ENCODE results near the gene AMPD1.
A peak's percentile ranks its signal among the peaks of the same experiment; 100 is the strongest.

The AMPD1 gene

DNA sequence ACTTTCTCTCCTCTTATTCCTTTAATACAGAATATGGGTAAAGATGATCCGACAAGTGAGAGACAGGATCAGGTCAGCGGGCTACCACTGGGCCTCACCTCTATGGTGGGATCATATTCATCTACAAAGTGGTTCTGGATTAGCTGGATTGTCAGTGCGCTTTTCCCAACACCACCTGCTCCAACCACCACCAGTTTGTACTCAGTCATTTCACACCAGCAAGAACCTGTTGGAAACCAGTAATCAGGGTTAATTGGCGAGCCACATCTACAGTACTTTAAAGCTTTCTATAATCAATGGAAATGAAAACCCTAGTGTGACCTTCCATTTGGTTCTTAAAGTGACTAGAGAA, 20.6 kb upstream of the AMPD1 start:
- peak overlapping the region; percentile 76 for H3K27ac ChIP-seq
- TF ChIP-seq, protein P1, sequence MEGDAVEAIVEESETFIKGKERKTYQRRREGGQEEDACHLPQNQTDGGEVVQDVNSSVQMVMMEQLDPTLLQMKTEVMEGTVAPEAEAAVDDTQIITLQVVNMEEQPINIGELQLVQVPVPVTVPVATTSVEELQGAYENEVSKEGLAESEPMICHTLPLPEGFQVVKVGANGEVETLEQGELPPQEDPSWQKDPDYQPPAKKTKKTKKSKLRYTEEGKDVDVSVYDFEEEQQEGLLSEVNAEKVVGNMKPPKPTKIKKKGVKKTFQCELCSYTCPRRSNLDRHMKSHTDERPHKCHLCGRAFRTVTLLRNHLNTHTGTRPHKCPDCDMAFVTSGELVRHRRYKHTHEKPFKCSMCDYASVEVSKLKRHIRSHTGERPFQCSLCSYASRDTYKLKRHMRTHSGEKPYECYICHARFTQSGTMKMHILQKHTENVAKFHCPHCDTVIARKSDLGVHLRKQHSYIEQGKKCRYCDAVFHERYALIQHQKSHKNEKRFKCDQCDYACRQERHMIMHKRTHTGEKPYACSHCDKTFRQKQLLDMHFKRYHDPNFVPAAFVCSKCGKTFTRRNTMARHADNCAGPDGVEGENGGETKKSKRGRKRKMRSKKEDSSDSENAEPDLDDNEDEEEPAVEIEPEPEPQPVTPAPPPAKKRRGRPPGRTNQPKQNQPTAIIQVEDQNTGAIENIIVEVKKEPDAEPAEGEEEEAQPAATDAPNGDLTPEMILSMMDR (conservative IDR thresholded peaks at IDR 0.05), result no peak
- TF ChIP-seq ZFX (IDR thresholded peaks at IDR 0.05), result no peak

DNA sequence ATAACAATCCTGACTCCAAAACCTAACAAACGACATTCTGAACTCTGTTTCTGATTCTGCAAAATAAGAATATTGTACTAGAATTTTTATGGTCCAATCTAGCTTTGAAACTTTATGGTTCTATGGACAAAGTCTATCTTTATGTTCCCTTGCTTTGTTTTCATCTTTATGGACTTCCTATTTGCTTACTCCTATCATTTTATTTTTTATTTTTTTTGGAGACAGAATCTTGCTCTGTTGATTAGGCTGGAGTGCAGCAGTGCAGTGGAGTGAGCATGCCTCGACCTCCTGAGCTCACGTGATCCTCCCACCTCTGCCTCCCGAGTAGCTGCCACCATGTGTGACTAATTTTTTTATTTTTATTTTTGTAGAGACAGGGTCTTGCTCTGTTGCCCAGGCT, 17.6 kb upstream of the AMPD1 start:
- H3K27ac ChIP-seq, result no peak overlapping the region
- TF ChIP-seq, protein P1 (conservative IDR thresholded peaks at IDR 0.05), result no peak
- no peak for TF ChIP-seq ZFX (IDR thresholded peaks at IDR 0.05)

DNA sequence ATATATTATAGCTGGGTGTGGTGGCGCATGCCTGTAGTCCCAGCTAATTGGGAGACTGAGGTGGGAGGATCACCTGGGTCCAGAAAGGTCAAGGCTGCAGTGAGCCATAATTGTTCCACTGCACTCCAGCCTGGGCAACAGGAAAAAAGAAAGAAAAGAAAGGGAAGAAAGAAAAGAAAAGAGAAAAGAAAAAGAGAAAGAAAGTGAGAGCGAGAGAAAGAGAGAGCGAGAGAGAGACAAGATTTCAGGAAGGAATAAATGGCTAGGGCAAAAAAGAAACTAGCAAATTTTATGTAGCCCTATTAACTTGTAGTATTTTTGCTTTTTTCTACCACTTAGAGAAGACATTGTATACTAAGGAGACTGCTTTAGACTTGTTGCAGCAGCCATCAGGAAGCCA, 15.0 kb upstream of the AMPD1 start:
- no peak overlapping the region for H3K27ac ChIP-seq
- TF ChIP-seq ZFX (IDR thresholded peaks at IDR 0.05), result no peak
- TF ChIP-seq, protein P1 (conservative IDR thresholded peaks at IDR 0.05), result no peak

DNA sequence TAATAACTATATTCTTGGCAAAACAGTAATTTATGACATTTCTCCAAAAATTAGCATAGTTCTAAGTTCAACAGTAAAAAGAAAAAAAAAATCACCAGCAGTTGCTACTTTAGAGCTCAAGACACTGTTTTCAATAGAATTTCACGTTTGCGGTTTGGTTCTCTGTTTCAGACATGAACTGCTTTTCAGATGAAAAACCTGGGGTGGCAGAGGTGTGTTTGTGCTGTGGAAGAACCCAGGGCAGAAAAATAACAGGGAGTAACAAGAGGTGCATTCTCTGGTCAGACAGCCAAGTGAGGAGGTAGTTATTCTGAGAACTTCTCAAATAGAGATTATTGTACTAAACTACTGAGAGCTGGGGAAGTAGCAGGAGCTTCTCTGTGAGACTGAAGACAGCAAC, 12.3 kb upstream of the AMPD1 start:
- no peak for TF ChIP-seq ZFX (IDR thresholded peaks at IDR 0.05)
- TF ChIP-seq, protein P1 (conservative IDR thresholded peaks at IDR 0.05), result no peak

DNA sequence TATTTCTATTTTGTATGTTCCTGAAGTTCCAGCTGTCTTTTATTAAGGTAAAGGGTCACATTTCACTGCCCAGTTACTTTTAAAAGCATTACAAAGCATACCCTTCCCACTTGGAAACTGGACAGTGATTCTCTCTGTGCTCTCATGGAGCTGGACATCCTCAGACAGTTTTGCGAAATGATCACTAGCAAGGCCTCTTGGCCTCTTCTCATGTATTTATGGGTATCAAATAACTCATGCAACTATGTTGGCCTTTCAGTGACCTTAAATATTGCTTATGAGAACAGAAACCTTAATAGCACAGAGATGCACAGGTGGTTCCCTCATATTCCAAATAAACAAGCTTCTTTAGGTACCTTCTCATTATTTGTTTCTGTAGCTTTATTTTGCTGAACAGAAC, 7.9 kb upstream of the AMPD1 start:
- H3K27ac ChIP-seq, result no peak overlapping the region
- TF ChIP-seq ZFX (IDR thresholded peaks at IDR 0.05), result no peak
- TF ChIP-seq, protein P1 (conservative IDR thresholded peaks at IDR 0.05), result no peak

More for the DNA sequence above, 12.3 kb upstream of the AMPD1 start:
- H3K27ac ChIP-seq, result no peak overlapping the region

DNA sequence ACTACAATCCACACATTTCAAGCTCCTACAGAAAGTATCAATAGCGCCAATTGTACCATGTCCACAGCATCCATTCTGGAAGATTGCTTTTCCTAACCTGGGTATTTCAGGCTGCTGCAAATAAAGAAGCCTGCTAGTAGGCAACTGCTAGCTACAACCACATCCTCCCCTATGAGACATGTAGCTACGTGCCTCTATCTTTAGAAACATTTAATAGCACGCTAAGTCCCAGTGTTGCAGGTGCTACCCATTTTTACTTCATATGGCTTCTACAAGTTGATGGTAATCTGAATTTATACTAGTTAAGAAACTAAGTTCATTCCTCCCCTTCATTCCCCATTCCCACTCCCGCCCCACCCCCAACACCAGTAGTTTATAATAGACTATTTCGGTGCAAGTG, 7.4 kb upstream of the AMPD1 start:
- no peak overlapping the region for H3K27ac ChIP-seq
- TF ChIP-seq ZFX (IDR thresholded peaks at IDR 0.05), result no peak
- TF ChIP-seq, protein P1 (conservative IDR thresholded peaks at IDR 0.05), result no peak

DNA sequence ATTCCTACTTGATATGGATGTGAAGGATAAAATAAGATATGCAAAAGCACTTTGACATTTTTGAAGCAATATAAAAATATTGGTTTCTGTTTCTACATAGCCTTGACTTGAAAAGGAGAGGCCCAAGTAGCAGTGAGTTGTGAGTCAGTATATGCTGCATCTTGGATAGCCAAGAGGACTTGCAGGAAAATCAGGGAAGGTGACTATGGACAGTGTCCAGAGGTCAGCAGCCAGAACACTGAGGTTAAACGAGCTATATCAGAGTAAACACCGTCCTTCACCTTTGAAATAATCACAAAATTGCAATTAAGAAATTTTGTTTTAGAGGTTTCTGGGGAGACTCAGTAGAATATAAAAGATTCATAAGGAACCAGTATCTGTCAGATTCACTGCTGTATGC, 6.6 kb upstream of the AMPD1 start:
- H3K27ac ChIP-seq, result no peak overlapping the region
- TF ChIP-seq, protein P1 (conservative IDR thresholded peaks at IDR 0.05), result no peak
- no peak for TF ChIP-seq ZFX (IDR thresholded peaks at IDR 0.05)

Measured in C4-2B (cell line).